H1 (cell line): ENCODE measurements around the gene ACP6. TPM values are rescaled to one million over a fixed set of nuclear protein-coding genes. Genes with fewer than 3 reads are reported as not detected.

Experiments
- CTCF ChIA-PET: fragments of 300-600 bp; sonication (Branson Sonifier 250); formaldehyde crosslinking; loops from one replicate; lab custom pipeline; 2021; ENCODE audit not compliant: partially characterized antibody; lab: Charles Lee
- POLR2A ChIA-PET: fragments of 300-600 bp; sonication (Branson Sonifier 250); formaldehyde crosslinking; loops from one replicate; lab custom pipeline; 2021; ENCODE audit warnings: inconsistent platforms; ENCODE audit not compliant: partially characterized antibody; lab: Charles Lee
- DNase-seq, 2 experiments: peaks; one replicate each; pipeline versions ENCODE4 v3.0.0 to v3.0.0-alpha.2; 2010 to 2022; ENCODE audit warnings: low spot score in 2 of 2, low read depth in 1 of 2, mixed read lengths in 1 of 2
- FAIRE-seq: peaks from 2 replicates; lab custom pipeline; 2011; peaks lifted over from hg19 to GRCh38; lab: Jason Lieb, UNC
- H2AFZ ChIP-seq: 2 replicates; pipeline ENCODE4 v1.8.1; 2012; ENCODE audit warnings: low read length, inconsistent platforms
- H2AK5ac ChIP-seq: 2 replicates; pipeline ENCODE4 v1.6.1; 2013; ENCODE audit warnings: low read depth, low read length
- H2BK120ac ChIP-seq: replicated peaks from 2 replicates; pipeline ENCODE3; 2013; ENCODE audit warnings: low read depth, low read length, inconsistent platforms
- H2BK12ac ChIP-seq: 2 replicates; pipeline ENCODE4 v1.6.1; 2013; ENCODE audit warnings: low read depth, low read length
- H2BK15ac ChIP-seq: 2 replicates; pipeline ENCODE4 v1.6.1; 2013; ENCODE audit warnings: low read length
- H2BK20ac ChIP-seq: 2 replicates; pipeline ENCODE4 v1.6.1; 2013; ENCODE audit warnings: low read length
- H2BK5ac ChIP-seq: 2 replicates; pipeline ENCODE4 v1.6.1; 2013; ENCODE audit warnings: low read depth, low read length
- H3K14ac ChIP-seq: 2 replicates; pipeline ENCODE4 v1.6.1; 2013; ENCODE audit warnings: inconsistent platforms; ENCODE audit not compliant: insufficient read length
- H3K18ac ChIP-seq: 2 replicates; pipeline ENCODE4 v1.6.1; 2013; ENCODE audit warnings: low read length; ENCODE audit errors: extremely low read depth
- H3K23ac ChIP-seq: 2 replicates; pipeline ENCODE4 v1.6.1; 2013; ENCODE audit warnings: inconsistent platforms; ENCODE audit not compliant: insufficient read length
- H3K23me2 ChIP-seq: 2 replicates; pipeline ENCODE4 v1.6.1; 2013; ENCODE audit warnings: low read depth, low read length
- H3K27ac ChIP-seq: 2 replicates; pipeline ENCODE4 v1.6.1; 2011; ENCODE audit warnings: low read depth, low read length, inconsistent platforms
- H3K27me3 ChIP-seq, 4 experiments: replicated peaks in 1 of 4; 1 replicate in 1 of 4; 2 replicates in 3 of 4; pipeline versions ENCODE4 v1.6.1 to v1.8.1; 2011 to 2013; ENCODE audit warnings: low read length in 3 of 4, mild to moderate bottlenecking in 3 of 4, inconsistent platforms in 2 of 4, mixed read lengths in 2 of 4, moderate library complexity in 1 of 4; ENCODE audit not compliant: control insufficient read depth in 3 of 4, insufficient read depth in 3 of 4; ENCODE audit errors: extremely low read depth in 1 of 4
- H3K36me3 ChIP-seq, 4 experiments: 2 replicates each; pipeline versions ENCODE4 v1.6.1 to v1.8.1; 2011 to 2013; ENCODE audit warnings: mild to moderate bottlenecking in 4 of 4, low read length in 3 of 4, moderate library complexity in 2 of 4, control low read depth in 1 of 4, inconsistent platforms in 1 of 4; ENCODE audit not compliant: insufficient read depth in 4 of 4, control insufficient read depth in 2 of 4
- H3K4ac ChIP-seq: replicated peaks from 2 replicates; pipeline ENCODE3; 2013; ENCODE audit warnings: low read length, low read depth, mixed read lengths, inconsistent platforms; ENCODE audit not compliant: insufficient read length
- H3K4me1 ChIP-seq, 4 experiments: replicated peaks in 1 of 4; 1 replicate in 1 of 4; 2 replicates in 3 of 4; pipeline versions ENCODE4 v1.6.1 to v1.8.1; 2011 to 2013; ENCODE audit warnings: low read length in 3 of 4, inconsistent platforms in 2 of 4, mixed read lengths in 1 of 4; ENCODE audit not compliant: insufficient read depth in 4 of 4, control insufficient read depth in 3 of 4
- H3K4me2 ChIP-seq, 2 experiments: 2 replicates each; pipeline versions ENCODE4 v1.6.1 to v1.8.1; 2011 to 2013; ENCODE audit warnings: low read depth in 2 of 2, low read length in 2 of 2, control low read depth in 1 of 2, inconsistent platforms in 1 of 2, mild to moderate bottlenecking in 1 of 2; ENCODE audit not compliant: insufficient read depth in 1 of 2
- H3K4me3 ChIP-seq, 4 experiments: fragments of 200-600, 300-600 bp in 1 of 4; sonication (generic), shearing (Covaris generic), sonication (Bioruptor Twin) in 1 of 4; 2 replicates each; pipeline versions ENCODE4 v1.5.1 to v1.8.1; 2011 to 2016; ENCODE audit warnings: low read length in 4 of 4, low read depth in 3 of 4, control low read depth in 2 of 4, inconsistent platforms in 2 of 4, mild to moderate bottlenecking in 2 of 4, mixed read lengths in 1 of 4, moderate library complexity in 1 of 4; ENCODE audit not compliant: insufficient read depth in 2 of 4; ENCODE audit errors: extremely low read depth in 1 of 4
- H3K56ac ChIP-seq: replicated peaks from 2 replicates; pipeline ENCODE3; 2013; ENCODE audit warnings: low read depth, mild to moderate bottlenecking, mixed read lengths, low read length, inconsistent platforms; ENCODE audit not compliant: insufficient read length
- H3K79me1 ChIP-seq: 2 replicates; pipeline ENCODE4 v1.6.1; 2013; ENCODE audit warnings: low read depth, low read length, control low read depth
- H3K79me2 ChIP-seq, 2 experiments: 2 replicates each; pipeline versions ENCODE4 v1.6.1 to v1.8.1; 2012 to 2013; ENCODE audit warnings: low read length in 2 of 2, mild to moderate bottlenecking in 2 of 2, inconsistent platforms in 1 of 2; ENCODE audit not compliant: insufficient read depth in 2 of 2, control insufficient read depth in 1 of 2
- H3K9ac ChIP-seq, 4 experiments: replicated peaks in 1 of 4; 1 replicate in 1 of 4; 2 replicates in 3 of 4; pipeline versions ENCODE4 v1.6.1 to v1.8.1; 2011 to 2013; ENCODE audit warnings: low read depth in 3 of 4, low read length in 3 of 4, control low read depth in 2 of 4, mild to moderate bottlenecking in 2 of 4, moderate library complexity in 2 of 4, inconsistent platforms in 1 of 4; ENCODE audit errors: extremely low read depth in 1 of 4
- H3K9me3 ChIP-seq, 2 experiments: 2 replicates each; pipeline versions ENCODE4 v1.6.1 to v1.8.1; 2012 to 2013; ENCODE audit warnings: mild to moderate bottlenecking in 2 of 2, moderate library complexity in 2 of 2, control low read depth in 1 of 2, inconsistent platforms in 1 of 2, low read depth in 1 of 2, low read length in 1 of 2, mixed read lengths in 1 of 2; ENCODE audit not compliant: insufficient read depth in 2 of 2
- H4K20me1 ChIP-seq, 2 experiments: replicated peaks in 1 of 2; 2 replicates each; pipeline versions ENCODE3 to v1.8.1; 2011 to 2013; ENCODE audit warnings: inconsistent platforms in 2 of 2, low read length in 2 of 2, mild to moderate bottlenecking in 1 of 2; ENCODE audit not compliant: insufficient read depth in 2 of 2, control insufficient read depth in 1 of 2
- H4K5ac ChIP-seq: 2 replicates; pipeline ENCODE4 v1.6.1; 2013; ENCODE audit warnings: low read length, low read depth, mixed read lengths, inconsistent platforms; ENCODE audit not compliant: insufficient read length
- H4K8ac ChIP-seq: 2 replicates; pipeline ENCODE4 v1.8.0; 2013; ENCODE audit warnings: mild to moderate bottlenecking, moderate library complexity, low read length, inconsistent platforms; ENCODE audit not compliant: insufficient read depth; ENCODE audit errors: extremely low read depth
- H4K91ac ChIP-seq: replicated peaks from 2 replicates; pipeline ENCODE3; 2013; ENCODE audit warnings: low read length, mixed read lengths, inconsistent platforms; ENCODE audit not compliant: insufficient read length
- BACH1 ChIP-seq: IDR thresholded peaks from 2 replicates; pipeline ENCODE4 v1.6.1; 2012; ENCODE audit warnings: low read length, improper control_type of control experiment
- BCL11A ChIP-seq, 2 experiments: IDR thresholded peaks; one replicate each; pipeline ENCODE4 v1.6.1; 2011; ENCODE audit warnings: low read depth in 2 of 2, low read length in 2 of 2, mild to moderate bottlenecking in 2 of 2
- CBX5 ChIP-seq: fragments of 300-800, 300-1000 bp; sonication (generic); IDR thresholded peaks from 2 replicates; pipeline ENCODE4 v1.7.1; 2016; ENCODE audit warnings: antibody characterized with exemption, low read length, low read depth
- CEBPB ChIP-seq: IDR thresholded peaks from 2 replicates; pipeline ENCODE4 v1.6.1; 2012; ENCODE audit warnings: low read depth, low read length
- CREB1 ChIP-seq: IDR thresholded peaks from 2 replicates; pipeline ENCODE4 v1.6.1; 2012; ENCODE audit warnings: inconsistent platforms
- CTBP2 ChIP-seq: IDR thresholded peaks from 2 replicates; pipeline ENCODE4 v1.7.0; 2011; ENCODE audit warnings: borderline replicate concordance, mild to moderate bottlenecking, moderate library complexity, mixed read lengths, low read length; ENCODE audit not compliant: insufficient read depth, insufficient read length
- MAFK ChIP-seq: IDR thresholded peaks from 2 replicates; pipeline ENCODE4 v1.6.1; 2012; ENCODE audit warnings: low read depth, mild to moderate bottlenecking, improper control_type of control experiment, low read length
- NRF1 ChIP-seq: IDR thresholded peaks from 2 replicates; pipeline ENCODE4 v1.6.1; 2011; ENCODE audit warnings: mild to moderate bottlenecking, low read depth, low read length, improper control_type of control experiment
- RFX5 ChIP-seq: IDR thresholded peaks from 2 replicates; pipeline ENCODE4 v1.6.1; 2011; ENCODE audit warnings: low read depth, low read length, improper control_type of control experiment, borderline replicate concordance
- RXRA ChIP-seq: IDR thresholded peaks from 2 replicates; pipeline ENCODE4 v1.6.1; 2011; ENCODE audit warnings: low read depth, mild to moderate bottlenecking, low read length, moderate library complexity; ENCODE audit not compliant: insufficient read depth
- SIRT6 ChIP-seq: IDR thresholded peaks from one replicate; pipeline ENCODE4 v1.7.1; 2012; ENCODE audit warnings: low read length, inconsistent platforms
- SP2 ChIP-seq: IDR thresholded peaks from 2 replicates; pipeline ENCODE4 v1.6.1; 2012; ENCODE audit warnings: mild to moderate bottlenecking, low read length, inconsistent platforms
- TAF1 ChIP-seq: IDR thresholded peaks from 2 replicates; pipeline ENCODE4 v1.6.1; 2011; ENCODE audit warnings: mild to moderate bottlenecking, low read depth, low read length
- TCF12 ChIP-seq: IDR thresholded peaks from 2 replicates; pipeline ENCODE4 v1.6.1; 2011; ENCODE audit warnings: low read depth, mild to moderate bottlenecking, low read length
- polyA plus RNA-seq, 7 experiments: library from polyadenylated mRNA; depleted of rRNA in 3 of 7; stranded (reverse) in 5 of 7; unstranded in 2 of 7; fragments of >200 nt in 5 of 7; fragments of 200-250 nt in 2 of 7; gene quantifications; 1 replicate in 5 of 7; 2 replicates in 1 of 7; 4 replicates in 1 of 7; pipeline versions ENCODE4 v1.2.1 to v1.2.3, GENCODE V29; 2011 to 2013; ENCODE audit warnings: missing spikeins in 2 of 7, mixed read lengths in 2 of 7
- total RNA-seq: library from RNA; stranded (reverse); fragmentation: NEBNext Ultra II Directional; extraction: Animal tissue kit (Norgen Biotek cat#: 25700); gene quantifications from 2 replicates; pipeline ENCODE4 v1.2.1, GENCODE V29; 2021
- TF ChIP-seq, protein P1 (sequence below): IDR thresholded peaks from 2 replicates; pipeline ENCODE4 v1.6.1; 2012; ENCODE audit warnings: inconsistent platforms

ACP6 gene
- total and polyA plus RNA-seq, 2 of the 8 experiments (the other 6 are each of a cell fraction or from before 2014, with no cell fraction given), result 11.4 to 17.7 TPM

DNA sequence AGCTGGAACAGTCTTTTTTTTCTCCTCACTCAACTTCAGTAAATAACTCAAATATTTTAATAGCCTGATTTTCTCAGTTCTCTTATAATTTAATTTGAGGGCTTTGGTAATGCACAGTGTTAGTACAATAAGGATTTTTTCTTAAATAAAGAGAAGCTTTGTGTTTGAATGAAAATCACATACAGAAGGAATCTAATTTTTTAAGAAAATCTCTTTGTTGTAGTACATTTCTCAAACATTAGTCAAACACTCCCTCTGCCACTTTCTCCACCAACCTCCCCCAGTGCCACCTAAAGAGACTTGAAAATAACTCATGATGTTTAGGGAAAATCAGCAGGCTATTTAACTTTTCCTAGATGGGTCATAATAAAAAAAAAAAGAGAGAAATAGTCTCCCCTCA is 42.3 kb upstream of the ACP6 start:
- ChIA-PET CTCF (interaction anchor here (0.6 to 3.7 kb wide), 4 partner anchors 11 to 47 kb away, joined by 3 to 15 read pairs (median 4); no protein-coding TSS in a partner anchor), POLR2A (no interaction called here)
- Histone ChIP-seq H3K4me1 (no peaks in the 10 kb centered on the region), H3K23me2 (no peaks in the 10 kb centered on the region; the same call in 1 of the 2 replicates), H3K9ac (no peak overlapping the region), H3K27ac (no peak overlapping the region), H2BK120ac (no peak overlapping the region), H2BK20ac (no peak overlapping the region), H2BK15ac (no peak overlapping the region), H3K36me3 (no peaks in the 10 kb centered on the region), H3K23ac (no peak overlapping the region), H3K9me3 (no peaks in the 10 kb centered on the region), H3K18ac (no peak overlapping the region), H2AFZ (no peak overlapping the region), H2BK12ac (no peak overlapping the region), H2AK5ac (no peak overlapping the region), H3K79me2 (no peaks in the 10 kb centered on the region), H3K4me3 (no peak overlapping the region), H3K27me3 (no peaks in the 10 kb centered on the region; a peak in 1 of 7 replicates), H4K91ac (no peak overlapping the region), H3K56ac (no peak overlapping the region), H3K79me1 (no peaks in the 10 kb centered on the region), H4K5ac (no peak overlapping the region), H3K4ac (no peak overlapping the region), H3K4me2 (no peak overlapping the region), H2BK5ac (no peak overlapping the region), H4K8ac (no peak overlapping the region), H4K20me1 (no peaks in the 10 kb centered on the region), H3K14ac (no peak overlapping the region)
- DNase-seq (no peak), FAIRE-seq (no peak)
- TF ChIP-seq SIRT6, result no peak
- no peak for TF ChIP-seq TCF12
- TF ChIP-seq CREB1, result no peak
- TF ChIP-seq MAFK, result no peak
- TF ChIP-seq CEBPB, result no peak
- TF ChIP-seq BACH1, result no peak
- no peak for TF ChIP-seq RFX5
- no peak for TF ChIP-seq BCL11A (IDR thresholded peaks at IDR 0.05; ENCODE audit: low read depth in 2 of 2, low read length in 2 of 2)
- no peak for TF ChIP-seq CBX5
- TF ChIP-seq, protein P1, sequence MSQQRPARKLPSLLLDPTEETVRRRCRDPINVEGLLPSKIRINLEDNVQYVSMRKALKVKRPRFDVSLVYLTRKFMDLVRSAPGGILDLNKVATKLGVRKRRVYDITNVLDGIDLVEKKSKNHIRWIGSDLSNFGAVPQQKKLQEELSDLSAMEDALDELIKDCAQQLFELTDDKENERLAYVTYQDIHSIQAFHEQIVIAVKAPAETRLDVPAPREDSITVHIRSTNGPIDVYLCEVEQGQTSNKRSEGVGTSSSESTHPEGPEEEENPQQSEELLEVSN, result no peak
- no peak for TF ChIP-seq TAF1
- TF ChIP-seq CTBP2, result no peak
- no peak for TF ChIP-seq NRF1
- TF ChIP-seq RXRA, result no peak
- TF ChIP-seq SP2, result no peak
